ENCODE results near the gene CDH16. TPM values are rescaled to one million over a fixed set of nuclear protein-coding genes. Genes with fewer than 3 reads are reported as not detected.
A peak's percentile ranks its signal among the peaks of the same experiment; 100 is the strongest.

The CDH16 gene
- total and polyA plus RNA-seq, 2 of the 13 experiments (the other 11 are each of a cell fraction or from before 2014, with no cell fraction given) = 2.7 to 3.9 TPM

DNA sequence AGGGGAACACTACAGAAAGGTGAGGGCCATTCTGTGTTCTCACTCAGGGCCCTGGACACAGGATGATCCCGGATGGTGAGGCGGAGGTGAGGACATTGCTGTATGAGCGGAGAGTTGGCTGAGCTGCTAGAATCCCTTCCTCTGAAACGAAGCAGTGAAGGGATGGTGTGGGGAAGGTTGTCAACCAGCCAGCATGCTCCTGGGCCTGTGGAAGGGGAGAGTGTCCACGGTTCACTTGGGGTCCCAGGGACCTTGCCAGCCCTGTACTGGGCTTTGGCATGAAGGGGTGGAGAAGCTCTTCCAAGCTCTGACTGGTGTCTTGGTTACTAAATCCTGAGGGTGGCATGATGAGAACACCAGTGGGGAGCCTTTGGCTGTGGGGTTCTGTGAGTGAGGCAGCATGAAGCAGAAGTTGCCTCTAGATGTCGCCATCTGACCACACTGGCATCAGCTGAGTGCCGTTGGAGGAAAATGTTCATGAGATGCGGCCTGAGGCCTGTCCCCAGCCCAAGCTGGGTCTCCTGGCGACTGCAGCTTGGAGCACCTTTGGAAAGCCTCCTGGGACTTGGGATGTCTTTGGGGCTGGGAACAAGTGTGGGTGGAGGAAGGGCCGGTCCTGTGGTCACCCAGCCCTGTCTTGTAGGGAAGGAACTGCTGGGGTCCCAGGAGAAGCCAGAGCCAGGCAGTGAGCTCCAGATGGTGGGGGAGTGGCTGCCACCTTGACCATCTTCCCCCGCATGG, 23.6 kb downstream of the CDH16 start (continued):
- TF ChIP-seq ZNF607 (CRISPR knock-in tag; IDR thresholded peaks at IDR 0.05; ENCODE audit: borderline replicate concordance) (0 out of 2 replicates have a peak, but pooled peaks have one; percentile 54), HIVEP1 (CRISPR knock-in tag; IDR thresholded peaks at IDR 0.05) (no peak), MIER2 (CRISPR knock-in tag; IDR thresholded peaks at IDR 0.05) (0 out of 2 replicates have a peak, but pooled peaks have one; percentile 41), FOXA3 (CRISPR knock-in tag; IDR thresholded peaks at IDR 0.05) (peak; percentile 45; the same call in 1 of the 2 replicates), SYNCRIP (IDR thresholded peaks at IDR 0.05; ENCODE audit: insufficient read depth, low read depth, low read length) (no peak), ZFYVE20 (CRISPR knock-in tag; IDR thresholded peaks at IDR 0.05; ENCODE audit: borderline replicate concordance, low read depth) (no peak), ZNF589 (CRISPR knock-in tag; conservative IDR thresholded peaks at IDR 0.05) (no peak)
- TF ChIP-seq, protein P1, sequence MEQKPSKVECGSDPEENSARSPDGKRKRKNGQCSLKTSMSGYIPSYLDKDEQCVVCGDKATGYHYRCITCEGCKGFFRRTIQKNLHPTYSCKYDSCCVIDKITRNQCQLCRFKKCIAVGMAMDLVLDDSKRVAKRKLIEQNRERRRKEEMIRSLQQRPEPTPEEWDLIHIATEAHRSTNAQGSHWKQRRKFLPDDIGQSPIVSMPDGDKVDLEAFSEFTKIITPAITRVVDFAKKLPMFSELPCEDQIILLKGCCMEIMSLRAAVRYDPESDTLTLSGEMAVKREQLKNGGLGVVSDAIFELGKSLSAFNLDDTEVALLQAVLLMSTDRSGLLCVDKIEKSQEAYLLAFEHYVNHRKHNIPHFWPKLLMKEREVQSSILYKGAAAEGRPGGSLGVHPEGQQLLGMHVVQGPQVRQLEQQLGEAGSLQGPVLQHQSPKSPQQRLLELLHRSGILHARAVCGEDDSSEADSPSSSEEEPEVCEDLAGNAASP (CRISPR knock-in tag; IDR thresholded peaks at IDR 0.05; ENCODE audit: borderline replicate concordance) = 0 out of 2 replicates have a peak, but pooled peaks have one; percentile 42
- TF ChIP-seq, protein P2, sequence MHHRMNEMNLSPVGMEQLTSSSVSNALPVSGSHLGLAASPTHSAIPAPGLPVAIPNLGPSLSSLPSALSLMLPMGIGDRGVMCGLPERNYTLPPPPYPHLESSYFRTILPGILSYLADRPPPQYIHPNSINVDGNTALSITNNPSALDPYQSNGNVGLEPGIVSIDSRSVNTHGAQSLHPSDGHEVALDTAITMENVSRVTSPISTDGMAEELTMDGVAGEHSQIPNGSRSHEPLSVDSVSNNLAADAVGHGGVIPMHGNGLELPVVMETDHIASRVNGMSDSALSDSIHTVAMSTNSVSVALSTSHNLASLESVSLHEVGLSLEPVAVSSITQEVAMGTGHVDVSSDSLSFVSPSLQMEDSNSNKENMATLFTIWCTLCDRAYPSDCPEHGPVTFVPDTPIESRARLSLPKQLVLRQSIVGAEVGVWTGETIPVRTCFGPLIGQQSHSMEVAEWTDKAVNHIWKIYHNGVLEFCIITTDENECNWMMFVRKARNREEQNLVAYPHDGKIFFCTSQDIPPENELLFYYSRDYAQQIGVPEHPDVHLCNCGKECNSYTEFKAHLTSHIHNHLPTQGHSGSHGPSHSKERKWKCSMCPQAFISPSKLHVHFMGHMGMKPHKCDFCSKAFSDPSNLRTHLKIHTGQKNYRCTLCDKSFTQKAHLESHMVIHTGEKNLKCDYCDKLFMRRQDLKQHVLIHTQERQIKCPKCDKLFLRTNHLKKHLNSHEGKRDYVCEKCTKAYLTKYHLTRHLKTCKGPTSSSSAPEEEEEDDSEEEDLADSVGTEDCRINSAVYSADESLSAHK (CRISPR knock-in tag; IDR thresholded peaks at IDR 0.05; ENCODE audit: borderline replicate concordance) = no peak
- TF ChIP-seq, protein P3, sequence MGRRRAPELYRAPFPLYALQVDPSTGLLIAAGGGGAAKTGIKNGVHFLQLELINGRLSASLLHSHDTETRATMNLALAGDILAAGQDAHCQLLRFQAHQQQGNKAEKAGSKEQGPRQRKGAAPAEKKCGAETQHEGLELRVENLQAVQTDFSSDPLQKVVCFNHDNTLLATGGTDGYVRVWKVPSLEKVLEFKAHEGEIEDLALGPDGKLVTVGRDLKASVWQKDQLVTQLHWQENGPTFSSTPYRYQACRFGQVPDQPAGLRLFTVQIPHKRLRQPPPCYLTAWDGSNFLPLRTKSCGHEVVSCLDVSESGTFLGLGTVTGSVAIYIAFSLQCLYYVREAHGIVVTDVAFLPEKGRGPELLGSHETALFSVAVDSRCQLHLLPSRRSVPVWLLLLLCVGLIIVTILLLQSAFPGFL (CRISPR knock-in tag; IDR thresholded peaks at IDR 0.05) = no peak
- TF ChIP-seq, protein P4, sequence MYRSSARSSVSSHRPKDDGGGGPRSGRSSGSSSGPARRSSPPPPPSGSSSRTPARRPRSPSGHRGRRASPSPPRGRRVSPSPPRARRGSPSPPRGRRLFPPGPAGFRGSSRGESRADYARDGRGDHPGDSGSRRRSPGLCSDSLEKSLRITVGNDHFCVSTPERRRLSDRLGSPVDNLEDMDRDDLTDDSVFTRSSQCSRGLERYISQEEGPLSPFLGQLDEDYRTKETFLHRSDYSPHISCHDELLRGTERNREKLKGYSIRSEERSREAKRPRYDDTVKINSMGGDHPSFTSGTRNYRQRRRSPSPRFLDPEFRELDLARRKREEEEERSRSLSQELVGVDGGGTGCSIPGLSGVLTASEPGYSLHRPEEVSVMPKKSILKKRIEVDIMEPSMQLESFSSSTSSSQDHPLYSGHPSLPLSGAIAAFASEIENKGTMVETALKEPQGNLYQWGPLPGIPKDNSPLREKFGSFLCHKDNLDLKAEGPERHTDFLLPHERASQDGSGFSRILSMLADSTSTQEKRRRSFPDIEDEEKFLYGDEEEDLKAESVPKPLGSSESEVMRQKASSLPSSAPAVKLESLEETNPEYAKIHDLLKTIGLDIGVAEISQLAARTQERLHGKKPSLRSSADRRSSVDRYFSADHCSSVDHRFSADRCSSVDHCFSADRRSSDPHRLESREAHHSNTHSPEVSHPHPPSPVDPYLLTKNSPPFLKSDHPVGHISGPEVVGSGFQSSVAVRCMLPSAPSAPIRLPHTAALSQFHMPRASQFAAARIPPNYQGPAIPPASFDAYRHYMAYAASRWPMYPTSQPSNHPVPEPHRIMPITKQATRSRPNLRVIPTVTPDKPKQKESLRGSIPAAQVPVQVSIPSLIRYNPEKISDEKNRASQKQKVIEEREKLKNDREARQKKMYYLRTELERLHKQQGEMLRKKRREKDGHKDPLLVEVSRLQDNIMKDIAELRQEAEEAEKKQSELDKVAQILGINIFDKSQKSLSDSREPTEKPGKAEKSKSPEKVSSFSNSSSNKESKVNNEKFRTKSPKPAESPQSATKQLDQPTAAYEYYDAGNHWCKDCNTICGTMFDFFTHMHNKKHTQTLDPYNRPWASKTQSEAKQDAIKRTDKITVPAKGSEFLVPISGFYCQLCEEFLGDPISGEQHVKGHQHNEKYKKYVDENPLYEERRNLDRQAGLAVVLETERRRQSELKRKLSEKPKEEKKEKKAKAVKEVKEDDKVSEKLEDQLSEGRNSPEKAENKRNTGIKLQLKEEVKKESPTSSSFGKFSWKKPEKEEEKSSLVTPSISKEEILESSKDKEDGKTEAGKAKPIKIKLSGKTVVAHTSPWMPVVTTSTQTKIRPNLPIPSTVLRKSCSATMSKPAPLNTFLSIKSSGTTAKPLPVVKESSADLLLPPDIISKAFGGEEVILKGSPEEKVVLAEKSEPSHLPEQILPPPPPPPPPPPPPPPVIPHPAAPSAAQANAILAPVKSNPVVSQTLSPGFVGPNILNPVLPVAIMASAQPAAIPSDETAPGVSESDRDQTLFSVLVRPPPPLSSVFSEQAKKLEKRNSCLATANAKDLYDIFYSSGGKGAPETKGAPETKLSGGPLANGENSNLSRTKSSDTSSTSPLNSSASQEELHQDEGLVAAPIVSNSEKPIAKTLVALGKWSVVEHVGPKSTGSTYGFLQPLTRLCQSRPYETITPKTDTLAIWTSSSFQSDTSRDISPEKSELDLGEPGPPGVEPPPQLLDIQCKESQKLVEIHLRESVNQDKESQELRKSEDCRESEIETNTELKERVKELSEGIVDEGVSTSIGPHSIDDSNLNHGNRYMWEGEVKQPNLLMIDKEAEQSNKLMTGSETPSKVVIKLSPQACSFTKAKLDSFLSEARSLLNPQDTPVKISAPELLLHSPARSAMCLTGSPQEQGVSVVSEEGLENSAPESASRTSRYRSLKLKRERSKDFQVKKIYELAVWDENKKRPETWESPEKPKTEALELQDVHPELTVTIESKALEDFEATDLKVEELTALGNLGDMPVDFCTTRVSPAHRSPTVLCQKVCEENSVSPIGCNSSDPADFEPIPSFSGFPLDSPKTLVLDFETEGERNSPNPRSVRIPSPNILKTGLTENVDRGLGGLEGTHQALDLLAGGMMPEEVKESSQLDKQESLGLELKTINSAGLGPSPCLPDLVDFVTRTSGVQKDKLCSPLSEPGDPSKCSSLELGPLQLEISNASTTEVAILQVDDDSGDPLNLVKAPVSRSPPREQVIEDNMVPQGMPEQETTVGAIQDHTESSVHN (CRISPR knock-in tag; IDR thresholded peaks at IDR 0.05) = no peak; the same call in 1 of the 2 replicates

All from HepG2 (cell line).